ENCODE data around the gene ZNF496. TPM values are rescaled to one million over a fixed set of nuclear protein-coding genes. Genes with fewer than 3 reads are reported as not detected.
"Not testable (repeated sequence)": the region's sequence is repeated elsewhere in the genome, so short reads cannot be mapped to it uniquely, and the experiment has no call there.

The ZNF496 gene
- total RNA-seq, 3 donors from 2014 or later (not counting 1 experiment from before 2014, with no cell fraction given), result 25.6 to 33.0 (median 27.9) TPM

DNA sequence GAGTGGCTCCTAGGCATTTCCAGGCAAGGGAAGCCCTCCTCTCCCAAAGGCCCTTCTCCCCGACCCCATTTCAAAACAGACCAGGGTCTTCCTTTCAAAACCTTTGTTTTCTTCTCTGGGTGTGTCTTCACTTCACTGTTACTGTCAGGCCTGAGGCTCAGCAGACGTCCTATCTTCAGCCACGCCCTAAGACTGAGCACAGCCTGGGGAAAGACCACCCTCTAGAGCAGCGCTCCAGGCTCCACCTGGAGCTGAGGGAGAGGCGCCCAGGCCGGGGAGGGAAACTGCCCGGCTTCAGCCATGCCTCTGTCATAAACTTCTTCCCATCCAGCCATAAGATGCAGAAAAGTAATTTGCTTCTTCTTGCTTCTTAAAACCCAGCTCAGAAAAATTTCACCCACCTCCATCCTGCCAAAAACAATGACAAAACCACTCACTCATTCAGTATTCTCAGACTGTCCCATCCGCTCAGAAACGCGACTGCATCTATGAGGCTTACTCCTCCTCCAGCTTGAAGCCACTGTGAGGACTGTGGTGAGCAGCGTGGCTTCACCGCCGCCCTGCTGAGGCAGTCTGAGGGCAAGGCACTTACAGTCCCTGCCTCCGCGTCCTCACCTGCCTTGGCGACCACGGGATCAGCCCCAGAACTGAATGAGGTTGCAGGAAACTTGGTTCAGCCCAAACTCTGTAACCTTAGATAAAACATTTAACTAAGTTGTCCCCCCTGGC lies 39.7 kb downstream of the ZNF496 start:
- H3K27me3 Mint-ChIP-seq (ENCODE audit: low read depth in 2 of 2), result no peaks in the 10 kb centered on the region
- no peaks in the 10 kb centered on the region for H3K27me3 ChIP-seq (ENCODE audit: control insufficient read depth, insufficient read depth, low read length)
- H3K27ac ChIP-seq (ENCODE audit: low read length), result no peak overlapping the region
- peaks cover 3% of the 10 kb centered on the region for H3K4me1 ChIP-seq (ENCODE audit: control insufficient read depth, insufficient read depth, low read length)
- peaks cover 0 to 2% of the 10 kb centered on the region in 2 donors for H3K9me3 Mint-ChIP-seq
- H3K9me3 ChIP-seq (ENCODE audit: control insufficient read depth, insufficient read depth, low read length), result no peaks in the 10 kb centered on the region
- intact Hi-C loops (cut with micrococcal nuclease), result no loop called here
- H3K36me3 ChIP-seq (ENCODE audit: control insufficient read depth, insufficient read depth, low read length), result no peaks in the 10 kb centered on the region
- ATAC-seq (peak in 2 of 3 donors; percentile 47 to 84), DNase-seq (no peak)
- no peaks in the 10 kb centered on the region for H3K36me3 Mint-ChIP-seq
- H3K4me3 Mint-ChIP-seq, result no peak overlapping the region
- 47% methylated on average over 17 of the region's 17 CpGs for WGBS (ENCODE audit: insufficient coverage)
- peaks cover 7 to 15% of the 10 kb centered on the region in 2 donors for H3K4me1 Mint-ChIP-seq
- H3K4me3 ChIP-seq (ENCODE audit: low read length), result no peak overlapping the region
- H3K27ac Mint-ChIP-seq, result peak overlapping the region in 1 of 2 donors; percentile 49
- TF ChIP-seq, protein P1, sequence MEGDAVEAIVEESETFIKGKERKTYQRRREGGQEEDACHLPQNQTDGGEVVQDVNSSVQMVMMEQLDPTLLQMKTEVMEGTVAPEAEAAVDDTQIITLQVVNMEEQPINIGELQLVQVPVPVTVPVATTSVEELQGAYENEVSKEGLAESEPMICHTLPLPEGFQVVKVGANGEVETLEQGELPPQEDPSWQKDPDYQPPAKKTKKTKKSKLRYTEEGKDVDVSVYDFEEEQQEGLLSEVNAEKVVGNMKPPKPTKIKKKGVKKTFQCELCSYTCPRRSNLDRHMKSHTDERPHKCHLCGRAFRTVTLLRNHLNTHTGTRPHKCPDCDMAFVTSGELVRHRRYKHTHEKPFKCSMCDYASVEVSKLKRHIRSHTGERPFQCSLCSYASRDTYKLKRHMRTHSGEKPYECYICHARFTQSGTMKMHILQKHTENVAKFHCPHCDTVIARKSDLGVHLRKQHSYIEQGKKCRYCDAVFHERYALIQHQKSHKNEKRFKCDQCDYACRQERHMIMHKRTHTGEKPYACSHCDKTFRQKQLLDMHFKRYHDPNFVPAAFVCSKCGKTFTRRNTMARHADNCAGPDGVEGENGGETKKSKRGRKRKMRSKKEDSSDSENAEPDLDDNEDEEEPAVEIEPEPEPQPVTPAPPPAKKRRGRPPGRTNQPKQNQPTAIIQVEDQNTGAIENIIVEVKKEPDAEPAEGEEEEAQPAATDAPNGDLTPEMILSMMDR (IDR thresholded peaks at IDR 0.05), result no peak

DNA sequence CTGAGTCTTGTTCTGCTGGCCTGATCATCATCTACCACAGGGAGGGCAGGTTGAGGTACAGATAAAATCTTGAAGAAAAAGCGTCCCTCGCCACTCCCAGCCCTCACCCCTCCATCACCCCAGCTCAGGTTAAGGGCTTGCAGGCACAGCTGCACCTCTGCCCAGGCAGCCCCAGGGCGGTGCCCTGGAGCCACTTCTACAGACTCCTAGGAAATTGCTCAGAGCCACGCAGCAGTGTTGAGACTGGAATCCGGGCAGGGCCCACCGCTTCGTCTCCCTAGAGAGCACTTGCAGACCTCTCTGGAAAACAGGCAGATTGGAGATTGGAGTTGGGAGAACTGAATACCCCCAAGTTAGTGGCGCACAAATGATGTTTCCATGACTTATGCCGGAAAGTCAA lies 40.5 kb downstream of the ZNF496 start:
- Mint-ChIP-seq H3K4me3 (no peak overlapping the region), H3K9me3 (peaks cover 0 to 2% of the 10 kb centered on the region in 2 donors), H3K36me3 (no peaks in the 10 kb centered on the region), H3K27ac (no peak overlapping the region), H3K4me1 (peaks cover 7 to 15% of the 10 kb centered on the region in 2 donors), H3K27me3 (ENCODE audit: low read depth in 2 of 2) (no peaks in the 10 kb centered on the region)
- ATAC-seq (no peak), DNase-seq (no peak)
- H3K27ac ChIP-seq (ENCODE audit: low read length), result no peak overlapping the region
- 98% methylated on average over 9 of the region's 9 CpGs for WGBS (ENCODE audit: insufficient coverage)
- H3K4me3 ChIP-seq (ENCODE audit: low read length), result no peak overlapping the region
- peaks cover 3% of the 10 kb centered on the region for H3K4me1 ChIP-seq (ENCODE audit: control insufficient read depth, insufficient read depth, low read length)
- TF ChIP-seq, protein P1 (IDR thresholded peaks at IDR 0.05), result no peak
- H3K36me3 ChIP-seq (ENCODE audit: control insufficient read depth, insufficient read depth, low read length), result no peaks in the 10 kb centered on the region
- intact Hi-C loops (cut with micrococcal nuclease), result no loop called here
- H3K9me3 ChIP-seq (ENCODE audit: control insufficient read depth, insufficient read depth, low read length), result no peaks in the 10 kb centered on the region
- H3K27me3 ChIP-seq (ENCODE audit: control insufficient read depth, insufficient read depth, low read length), result no peaks in the 10 kb centered on the region

GRCh38 chr1:247290576-247290975 lies 41.1 kb downstream of the ZNF496 start:
- WGBS (ENCODE audit: insufficient coverage), result 93% methylated on average over 20 of the region's 20 CpGs
- Mint-ChIP-seq H3K4me1 (peaks cover 7 to 15% of the 10 kb centered on the region in 2 donors), H3K4me3 (no peak overlapping the region), H3K27ac (no peak overlapping the region), H3K36me3 (no peaks in the 10 kb centered on the region), H3K9me3 (peaks cover 0 to 2% of the 10 kb centered on the region in 2 donors), H3K27me3 (ENCODE audit: low read depth in 2 of 2) (no peaks in the 10 kb centered on the region)
- no peak for ATAC-seq
- intact Hi-C loops (cut with micrococcal nuclease), result no loop called here
- H3K9me3 ChIP-seq (ENCODE audit: control insufficient read depth, insufficient read depth, low read length), result no peaks in the 10 kb centered on the region
- peaks cover 3% of the 10 kb centered on the region for H3K4me1 ChIP-seq (ENCODE audit: control insufficient read depth, insufficient read depth, low read length)
- no peak overlapping the region for H3K4me3 ChIP-seq (ENCODE audit: low read length)
- TF ChIP-seq, protein P1 (IDR thresholded peaks at IDR 0.05), result no peak
- DNase-seq, result no peak
- H3K36me3 ChIP-seq (ENCODE audit: control insufficient read depth, insufficient read depth, low read length), result no peaks in the 10 kb centered on the region
- H3K27ac ChIP-seq (ENCODE audit: low read length), result no peak overlapping the region
- H3K27me3 ChIP-seq (ENCODE audit: control insufficient read depth, insufficient read depth, low read length), result no peaks in the 10 kb centered on the region

DNA sequence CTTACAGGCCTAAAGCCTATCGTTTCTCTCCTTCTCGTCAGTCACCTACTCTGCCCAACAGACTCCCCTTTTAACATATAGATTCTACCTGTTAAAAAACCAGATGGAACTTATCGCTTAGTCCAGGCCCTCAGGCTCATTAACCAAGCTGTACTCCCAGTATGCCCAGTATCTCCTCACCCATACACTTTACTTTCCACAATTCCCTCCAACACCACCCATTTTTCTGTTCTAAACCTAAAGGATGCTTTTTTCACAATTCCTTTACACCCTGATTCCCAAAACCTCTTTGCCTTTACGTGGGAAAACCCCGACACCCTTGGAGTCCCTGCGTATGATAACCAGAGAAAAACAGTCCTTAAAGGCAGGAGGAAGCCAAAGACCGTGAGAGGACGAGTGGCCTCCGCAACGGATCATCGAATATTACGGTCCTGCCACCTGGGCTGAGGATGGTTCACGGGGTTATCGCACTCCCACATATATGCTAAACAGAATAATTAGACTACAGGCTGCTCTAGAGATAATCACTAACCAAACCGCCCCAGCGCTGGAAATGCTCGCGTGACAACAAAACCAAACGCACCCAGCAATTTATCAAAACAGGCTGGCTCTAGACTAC lies 42.3 kb downstream of the ZNF496 start:
- H3K4me1 ChIP-seq (ENCODE audit: control insufficient read depth, insufficient read depth, low read length); intact Hi-C loops (cut with micrococcal nuclease); H3K4me3 Mint-ChIP-seq; H3K9me3 Mint-ChIP-seq; H3K27me3 Mint-ChIP-seq (ENCODE audit: low read depth in 2 of 2); H3K4me3 ChIP-seq (ENCODE audit: low read length); H3K27ac ChIP-seq (ENCODE audit: low read length); H3K9me3 ChIP-seq (ENCODE audit: control insufficient read depth, insufficient read depth, low read length); H3K36me3 ChIP-seq (ENCODE audit: control insufficient read depth, insufficient read depth, low read length); DNase-seq; H3K27ac Mint-ChIP-seq; ATAC-seq; H3K36me3 Mint-ChIP-seq; H3K27me3 ChIP-seq (ENCODE audit: control insufficient read depth, insufficient read depth, low read length): not testable (repeated sequence)
- H3K4me1 Mint-ChIP-seq, result peaks cover 7 to 15% of the 10 kb centered on the region in 2 donors
- 97% methylated on average over 19 of the region's 19 CpGs for WGBS (ENCODE audit: insufficient coverage)

All from natural killer cell (primary cell).